ENCODE results near the gene RAP1A.
"Not testable (repeated sequence)": the region's sequence is repeated elsewhere in the genome, so short reads cannot be mapped to it uniquely, and the experiment has no call there.

Gene RAP1A

DNA sequence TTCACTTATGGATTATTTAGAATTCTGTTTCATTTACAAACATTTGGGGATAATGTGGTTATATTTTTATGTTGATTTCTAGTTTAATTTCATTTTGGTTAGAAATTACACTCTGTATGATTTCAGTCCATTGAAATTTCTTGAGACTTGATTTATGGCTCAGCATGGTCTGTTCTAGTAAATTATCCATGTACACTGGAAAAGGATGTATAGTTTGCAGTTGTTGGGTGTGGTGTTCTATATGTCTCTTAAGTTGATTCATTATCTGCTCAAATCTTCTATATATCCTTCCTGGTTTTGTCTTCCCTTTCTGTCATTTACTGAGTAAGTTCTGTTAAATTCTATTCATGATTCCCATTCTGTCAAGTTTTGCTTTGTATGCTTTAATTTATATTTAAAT lies 52.3 kb downstream of the RAP1A start:
- no peak for DNase-seq

DNA sequence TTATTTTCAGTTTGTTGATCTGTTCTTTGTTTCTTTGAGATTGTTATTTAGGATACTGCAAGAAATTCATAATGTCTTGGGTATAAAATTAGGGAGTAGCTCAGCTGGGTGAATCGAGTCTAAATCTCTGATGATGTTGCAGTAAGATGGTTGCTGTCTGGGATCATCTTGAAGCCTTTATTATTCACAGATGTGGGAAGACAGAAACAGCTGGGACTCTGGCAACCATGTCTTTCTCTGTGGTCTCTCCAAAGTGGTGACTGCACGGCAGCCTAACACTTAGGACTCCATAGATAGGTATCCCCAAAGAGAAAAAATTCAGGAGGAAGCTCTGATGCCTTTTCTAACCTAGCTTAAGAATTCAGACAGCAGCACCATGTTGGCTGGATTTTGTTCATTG lies 52.7 kb downstream of the RAP1A start:
- no peak for DNase-seq

DNA sequence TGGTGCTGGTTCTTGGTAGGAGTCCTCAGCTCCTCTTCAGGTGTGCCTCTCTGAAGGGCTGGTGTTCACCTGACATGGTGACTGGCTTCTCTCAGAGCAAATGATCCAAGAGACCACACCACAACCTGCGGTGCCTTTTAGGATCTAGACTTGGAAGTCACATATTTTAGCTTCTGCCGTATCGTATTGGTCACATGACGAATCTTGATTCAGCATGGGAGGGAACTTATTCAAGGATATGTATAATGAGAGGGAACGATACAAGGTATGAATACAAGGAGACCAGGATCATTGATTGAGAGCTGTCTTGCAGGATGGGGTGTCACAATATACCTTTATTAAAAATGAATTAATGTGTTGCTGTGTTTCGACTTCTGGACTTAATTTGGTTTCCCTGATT lies 58.0 kb downstream of the RAP1A start:
- no peak for DNase-seq

DNA sequence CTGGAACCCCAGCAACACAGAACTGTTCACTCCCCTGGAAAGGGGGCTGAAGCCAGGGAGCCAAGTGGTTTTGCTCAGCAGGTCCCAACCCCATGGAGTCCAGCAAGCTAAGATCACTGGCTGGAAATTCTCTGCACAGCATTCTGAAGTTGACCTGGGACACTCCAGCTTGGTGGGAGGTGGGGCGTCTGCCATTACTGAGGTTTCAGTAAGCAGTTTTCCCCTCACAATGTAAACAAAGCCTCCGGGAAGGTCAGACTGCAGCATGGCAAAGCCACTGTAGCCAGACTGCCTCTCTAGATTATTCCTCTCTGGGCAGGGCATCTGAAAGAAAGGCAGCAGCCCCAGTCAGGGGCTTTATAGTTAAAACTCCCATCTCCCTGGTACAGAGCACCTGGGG lies 60.0 kb downstream of the RAP1A start:
- no peak for DNase-seq

DNA sequence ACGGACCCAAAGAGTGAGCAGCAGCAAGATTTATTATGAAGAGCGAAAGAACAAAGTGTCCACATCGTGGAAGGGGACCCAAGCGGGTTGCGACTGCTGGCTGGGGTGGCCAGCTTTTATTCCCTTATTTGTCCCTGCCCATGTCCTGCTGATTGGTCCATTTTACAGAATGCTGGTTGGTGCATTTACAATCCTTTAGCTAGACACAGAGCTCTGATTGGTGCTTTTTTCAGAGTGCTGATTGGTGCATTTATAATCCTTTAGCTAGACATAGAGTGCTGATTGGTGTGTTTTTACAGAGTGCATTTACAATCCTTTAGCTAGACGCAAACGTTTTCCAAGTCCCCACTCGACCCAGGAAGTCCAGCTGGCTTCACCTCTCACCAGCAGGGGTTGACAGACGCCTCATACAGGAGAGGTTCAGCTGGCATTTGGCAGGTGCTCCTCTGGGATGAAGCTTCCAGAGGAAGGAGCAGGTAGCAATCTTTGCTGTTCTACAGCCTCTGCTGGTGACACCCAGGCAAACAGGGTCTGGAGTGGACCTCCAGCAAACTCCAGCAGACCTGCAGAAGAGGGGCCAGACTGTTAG lies 60.7 kb downstream of the RAP1A start:
- DNase-seq: not testable (repeated sequence)

DNA sequence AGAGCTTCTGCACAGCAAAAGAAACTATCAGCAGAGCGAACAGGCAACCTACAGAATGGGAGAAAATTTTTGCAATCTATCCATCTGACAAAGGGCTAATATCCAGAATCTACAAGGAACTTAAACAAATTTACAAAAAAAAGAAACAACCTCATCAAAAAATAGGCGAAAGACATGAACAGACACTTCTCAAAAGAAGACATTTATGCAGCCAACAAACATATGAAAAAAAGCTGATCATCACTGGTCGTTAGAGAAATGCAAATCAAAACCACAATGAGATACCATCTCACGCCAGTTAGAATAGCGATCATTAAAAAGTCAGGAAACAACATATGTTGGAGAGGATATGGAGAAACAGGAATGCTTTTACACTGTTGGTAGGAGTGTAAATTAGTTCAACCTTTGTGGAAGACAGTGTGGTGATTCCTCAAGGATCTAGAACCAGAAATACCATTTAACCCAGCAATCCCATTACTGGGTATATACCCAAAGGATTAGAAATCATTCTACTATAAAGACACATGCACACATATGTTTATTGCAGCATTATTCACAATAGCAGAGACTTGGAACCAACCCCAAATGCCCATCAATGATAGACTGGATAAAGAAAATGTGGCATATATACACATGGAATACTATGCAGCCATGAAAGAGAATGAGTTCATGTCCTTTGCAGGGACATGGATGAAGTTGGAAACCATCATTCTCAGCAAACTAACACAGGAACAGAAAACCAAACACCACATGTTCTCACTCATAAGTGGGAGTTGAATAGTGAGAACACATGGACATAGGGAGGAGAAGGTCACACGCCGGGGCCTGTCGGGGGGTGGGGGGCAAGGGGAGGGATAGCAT lies 65.9 kb downstream of the RAP1A start:
- DNase-seq: not testable (repeated sequence)

DNA sequence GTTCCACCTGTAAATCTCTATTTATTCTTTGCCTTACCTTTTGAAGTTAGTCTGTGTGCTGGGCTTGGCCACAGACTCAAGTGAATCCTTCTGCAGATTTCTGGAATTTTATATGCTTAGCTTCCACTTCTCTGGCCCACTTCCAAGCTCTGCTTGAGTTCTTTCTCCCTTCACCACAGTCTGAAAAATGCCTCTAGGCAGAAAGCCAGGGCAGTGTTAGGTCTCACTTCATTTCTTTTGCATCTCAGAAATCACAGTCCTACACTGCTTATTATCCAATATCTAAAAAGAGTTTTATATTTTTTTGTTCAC lies 70.7 kb downstream of the RAP1A start:
- no peak for DNase-seq

DNA sequence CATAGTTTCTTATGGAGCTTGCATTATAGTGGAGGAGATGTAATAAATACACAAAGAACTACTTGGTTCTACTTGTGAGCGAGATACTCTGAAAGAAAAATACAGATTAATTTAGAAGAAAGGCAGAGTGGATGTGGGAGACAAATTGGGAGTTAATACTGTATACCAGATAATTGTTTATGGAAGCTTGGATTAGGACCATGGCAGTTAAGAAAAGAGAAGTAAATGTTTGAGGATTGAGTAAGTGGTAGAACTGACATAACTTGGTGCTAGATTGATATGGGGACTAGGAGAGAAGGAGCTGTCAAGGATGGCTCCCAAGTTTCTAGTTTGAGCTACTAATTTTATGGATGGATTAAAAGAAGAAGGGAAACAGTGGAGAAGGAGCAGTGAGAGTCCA lies 72.3 kb downstream of the RAP1A start:
- DNase-seq: no peak

DNA sequence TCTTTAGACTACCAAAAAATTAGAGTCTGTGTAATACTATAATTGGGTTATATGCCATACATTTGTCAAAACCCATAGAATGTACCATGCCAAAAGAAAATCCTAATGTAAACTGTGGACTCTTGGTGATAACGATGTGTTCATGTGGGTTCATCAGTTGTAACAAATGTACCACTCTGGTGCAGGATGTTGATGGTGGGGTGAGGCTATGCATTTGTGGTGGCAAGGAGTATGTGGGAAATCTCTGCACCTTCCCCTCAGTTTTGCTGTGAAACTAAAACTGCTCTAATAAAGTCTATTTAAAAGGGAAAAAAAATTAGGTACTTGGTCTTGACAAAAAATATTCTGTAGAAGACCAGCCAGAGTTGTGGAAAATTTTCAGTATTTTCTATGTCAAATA lies 76.2 kb downstream of the RAP1A start:
- no peak for DNase-seq

DNA sequence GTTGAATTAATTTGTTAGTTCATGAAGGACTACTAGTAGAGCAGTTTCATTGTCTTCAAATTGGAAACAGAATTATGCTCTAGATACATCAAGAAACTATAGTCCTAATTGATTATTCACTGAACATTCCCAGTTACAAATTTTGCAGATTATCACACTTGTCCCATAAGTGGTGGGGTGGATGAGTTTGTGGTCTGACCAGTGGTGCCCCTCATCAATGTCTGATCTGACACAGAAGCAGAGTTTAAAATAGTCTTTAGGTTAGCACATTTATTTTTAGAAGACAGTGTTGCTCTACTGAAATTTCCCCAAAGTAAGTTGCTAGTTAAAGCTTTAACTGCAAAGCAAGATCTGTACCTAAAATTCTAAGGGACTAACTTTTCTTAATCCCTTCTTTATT lies 76.7 kb downstream of the RAP1A start:
- DNase-seq: no peak

DNA sequence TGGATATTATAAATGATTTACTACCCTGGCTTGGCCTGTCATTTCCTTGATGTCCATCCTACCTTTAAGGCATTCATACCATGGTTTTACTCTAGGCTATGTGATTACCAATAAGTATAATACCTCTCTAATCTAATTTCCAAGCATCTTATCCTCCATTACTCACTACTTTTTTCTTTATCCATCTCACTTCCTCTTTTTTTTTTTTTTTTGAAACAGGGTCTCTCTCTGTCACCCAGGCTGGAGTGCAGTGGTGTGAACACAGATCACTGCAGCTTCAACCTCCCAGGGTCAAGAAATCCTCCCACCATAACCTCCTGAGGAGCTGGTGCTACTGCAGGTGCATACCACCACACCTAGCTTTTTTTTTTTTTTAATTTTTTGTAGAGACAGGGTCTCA lies 79.7 kb downstream of the RAP1A start:
- no peak for DNase-seq

DNA sequence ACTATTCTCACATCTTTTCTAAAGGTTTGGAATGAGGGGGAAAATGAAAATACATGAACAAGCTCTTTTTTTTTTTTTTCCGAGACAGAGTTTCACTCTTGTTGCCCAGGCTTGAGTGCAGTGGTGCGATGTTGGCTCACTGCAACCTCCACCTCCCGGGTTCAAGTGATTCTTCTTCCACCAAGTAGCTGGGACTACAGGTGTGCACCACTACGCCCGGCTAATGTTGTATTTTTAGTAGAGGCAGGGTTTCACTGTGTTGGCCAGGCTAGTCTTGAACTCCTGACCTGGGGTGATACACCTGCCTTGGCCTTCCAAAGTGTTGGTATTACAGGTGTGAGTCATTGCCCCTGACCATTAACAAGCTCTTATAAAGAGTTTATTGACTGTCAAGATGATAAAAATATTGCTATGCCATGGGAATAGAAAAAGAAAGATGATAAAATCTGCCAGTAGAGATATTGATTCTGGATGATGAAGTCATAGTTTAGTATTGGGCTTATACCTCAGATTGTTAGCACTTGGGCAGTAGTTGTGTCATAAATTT lies 83.0 kb downstream of the RAP1A start:
- no peak for DNase-seq

DNA sequence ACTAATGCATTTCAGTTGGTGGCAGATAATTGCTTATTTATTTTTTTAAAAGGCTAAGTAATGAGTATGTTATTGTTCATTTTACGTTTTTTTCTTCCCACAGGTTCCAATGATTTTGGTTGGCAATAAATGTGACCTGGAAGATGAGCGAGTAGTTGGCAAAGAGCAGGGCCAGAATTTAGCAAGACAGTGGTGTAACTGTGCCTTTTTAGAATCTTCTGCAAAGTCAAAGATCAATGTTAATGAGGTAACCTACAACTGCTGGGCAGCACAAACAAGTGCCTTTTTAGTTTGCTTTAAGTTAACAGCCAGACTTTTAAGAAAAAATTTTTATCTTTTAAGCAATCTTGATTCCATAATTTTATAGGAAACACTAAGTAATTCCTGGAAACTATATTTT lies 84.7 kb downstream of the RAP1A start:
- DNase-seq: no peak

DNA sequence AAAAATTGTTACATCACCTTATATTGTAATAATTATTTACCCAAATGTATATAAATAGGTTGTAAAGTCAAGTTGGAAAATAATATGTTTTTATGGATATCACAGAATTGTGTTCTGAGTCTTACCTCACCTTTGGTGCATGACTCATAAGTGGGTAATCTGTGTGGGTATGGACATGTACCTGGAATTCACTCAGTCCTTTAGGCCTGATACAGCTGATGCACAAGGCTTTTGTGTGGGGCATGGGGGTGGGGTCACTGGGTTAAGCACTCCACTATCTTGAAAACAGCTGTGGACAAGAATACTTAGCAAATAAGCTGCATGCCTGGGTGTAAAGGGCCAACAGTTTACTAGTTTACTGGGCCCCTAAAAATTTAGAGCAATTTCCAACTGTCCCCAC lies 85.2 kb downstream of the RAP1A start:
- no peak for DNase-seq

DNA sequence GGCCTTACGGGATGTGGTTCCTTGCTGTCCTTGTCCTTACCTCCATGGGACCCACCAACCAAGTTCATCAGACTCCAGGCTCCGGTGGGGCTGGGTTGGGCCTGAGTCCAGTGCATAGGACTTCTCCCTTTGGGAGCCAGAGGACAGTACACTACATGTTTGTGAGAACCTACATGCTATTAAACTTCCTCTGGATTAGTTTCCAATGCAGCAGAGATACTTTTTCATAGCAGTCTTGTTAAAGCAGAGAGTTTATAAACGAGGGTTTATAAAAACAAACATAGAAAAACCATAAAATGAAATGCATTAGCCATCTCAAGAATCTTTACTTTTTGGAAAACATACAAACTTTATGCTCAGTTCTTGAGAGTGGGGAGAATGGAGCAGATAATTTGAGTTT lies 86.3 kb downstream of the RAP1A start:
- DNase-seq: no peak

DNA sequence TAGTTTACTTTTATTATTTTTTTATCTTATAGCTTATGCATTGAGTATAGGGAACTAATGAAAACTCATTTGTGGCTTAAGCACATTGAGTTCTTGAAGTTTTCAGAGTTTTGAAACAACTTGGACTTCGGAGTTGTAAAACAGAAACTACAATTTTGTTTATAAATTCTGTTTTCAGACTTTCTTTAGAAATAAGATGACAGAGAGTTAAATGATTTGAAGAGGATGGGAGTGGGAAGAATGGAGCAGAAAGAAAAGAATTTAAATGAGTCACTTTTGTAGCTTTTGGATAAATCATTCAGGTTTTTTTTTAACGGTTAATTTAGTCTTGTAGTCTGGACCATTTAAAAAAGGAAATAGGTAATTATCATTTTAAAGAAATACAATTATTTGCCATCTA lies 87.3 kb downstream of the RAP1A start:
- DNase-seq: no peak

DNA sequence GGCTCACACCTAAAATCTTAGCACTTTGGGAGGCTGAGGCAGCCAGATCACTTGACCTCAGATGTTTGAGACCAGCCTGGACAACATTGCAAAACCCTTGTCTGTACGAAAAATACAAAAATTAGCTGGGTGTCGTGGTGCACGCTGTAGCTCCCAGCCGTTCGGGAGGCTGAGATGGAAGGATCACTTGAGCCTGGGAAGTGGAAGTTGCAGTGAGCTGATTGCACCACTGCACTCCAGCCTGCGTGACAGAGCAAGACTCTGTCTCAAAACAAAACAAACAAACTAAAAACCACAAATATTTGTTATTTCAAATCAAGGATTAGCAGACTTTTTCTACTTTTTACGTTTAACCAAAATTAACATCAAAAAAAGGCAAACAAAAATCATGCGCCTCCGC lies 88.3 kb downstream of the RAP1A start:
- DNase-seq: no peak

DNA sequence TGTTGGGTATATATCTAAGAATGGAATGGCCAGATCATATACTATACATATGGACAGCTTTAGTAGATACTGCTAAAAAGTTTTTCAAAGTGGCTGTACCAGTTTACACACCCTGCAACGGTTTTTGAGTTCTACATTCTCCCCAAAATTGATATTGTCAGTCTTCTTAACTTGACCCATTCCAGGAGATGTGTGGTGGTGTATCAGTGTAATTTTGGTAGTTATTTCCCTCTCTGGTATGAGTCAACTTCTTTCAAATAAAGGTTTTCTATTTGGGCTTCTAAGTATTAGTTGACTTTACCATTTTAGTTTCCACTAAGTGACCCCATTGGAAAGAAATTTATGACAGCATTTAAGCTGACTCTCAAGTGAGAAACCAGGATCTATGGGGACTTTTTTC lies 90.4 kb downstream of the RAP1A start:
- no peak for DNase-seq

DNA sequence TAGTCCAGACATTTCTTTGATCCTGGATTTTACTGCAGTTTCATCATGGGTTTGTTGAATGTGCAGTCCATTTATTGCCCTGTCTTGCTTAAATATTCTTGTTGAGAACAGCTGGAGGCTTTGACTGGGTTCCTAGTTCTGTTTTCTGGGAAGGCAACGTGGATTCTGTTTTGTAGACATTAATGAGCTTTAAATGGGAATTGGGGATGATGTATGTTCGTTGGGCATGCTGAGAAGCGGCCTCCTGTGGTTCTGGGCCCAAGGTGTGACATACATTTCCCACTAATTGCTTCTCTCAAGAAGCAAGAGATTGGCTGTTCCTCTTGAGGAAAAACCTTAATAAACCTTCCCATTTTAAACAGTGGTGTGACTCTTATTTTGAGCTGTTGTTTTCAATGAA lies 96.7 kb downstream of the RAP1A start:
- DNase-seq: no peak

DNA sequence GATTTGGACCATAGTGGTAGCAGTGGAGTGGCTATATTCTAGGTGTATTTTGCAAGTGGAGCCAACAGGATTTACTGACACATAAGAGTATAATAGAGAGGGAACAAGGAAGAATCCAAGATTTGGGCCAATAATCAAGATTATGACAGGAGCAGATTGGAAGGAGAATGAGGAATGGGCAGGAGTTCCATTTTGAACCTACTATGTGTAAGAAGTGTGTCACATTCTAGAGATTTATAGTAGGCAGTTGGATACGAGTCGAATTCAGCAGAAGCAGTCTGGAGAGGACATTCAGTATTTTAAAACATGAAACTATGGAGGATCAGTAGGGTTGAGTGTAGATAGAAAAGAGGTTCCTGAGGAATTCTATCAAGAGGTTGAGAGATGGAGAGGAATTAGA lies 97.9 kb downstream of the RAP1A start:
- no peak for DNase-seq

DNA sequence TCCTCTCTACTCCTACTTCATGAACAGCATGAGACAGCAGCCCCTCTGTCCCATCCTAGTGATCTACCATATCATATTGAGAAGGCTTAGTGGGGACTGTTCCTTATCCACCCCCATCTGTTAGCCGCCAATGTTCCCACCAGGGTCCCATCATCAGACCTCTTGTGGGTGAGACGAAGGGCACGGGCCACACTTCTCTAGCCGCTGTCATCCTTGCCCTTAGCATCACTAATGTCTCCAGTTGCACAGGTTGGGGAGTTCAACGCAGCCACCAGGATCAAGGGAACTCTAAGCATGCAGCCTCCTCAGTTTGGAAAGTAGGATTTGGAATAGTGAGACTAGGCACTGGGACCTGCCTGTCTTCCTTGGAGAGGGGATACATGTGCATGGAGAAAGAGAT lies 99.5 kb downstream of the RAP1A start:
- no peak for DNase-seq

DNA sequence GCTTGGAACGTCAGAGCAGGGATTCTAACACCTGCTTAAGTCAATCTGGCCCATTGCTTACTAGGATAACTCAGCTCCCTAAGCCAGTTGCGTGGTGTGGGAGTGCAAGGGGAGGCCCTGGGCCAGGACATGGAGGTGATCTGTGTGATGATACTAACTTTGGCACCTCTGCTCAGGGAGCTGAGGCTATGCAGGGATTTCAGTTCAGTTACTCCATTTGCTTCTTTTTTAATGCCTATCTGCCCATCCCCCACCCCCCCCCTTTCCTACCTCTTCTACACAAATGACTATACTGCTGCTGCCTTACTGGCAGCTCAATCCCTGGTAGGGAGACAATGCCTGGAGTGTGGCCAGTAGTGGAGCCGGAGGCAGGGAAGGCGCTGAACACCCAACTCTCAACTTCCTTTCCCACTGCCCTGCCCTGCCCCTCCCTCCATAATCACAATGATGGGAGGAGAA lies 100.1 kb downstream of the RAP1A start:
- no peak for DNase-seq

DNA sequence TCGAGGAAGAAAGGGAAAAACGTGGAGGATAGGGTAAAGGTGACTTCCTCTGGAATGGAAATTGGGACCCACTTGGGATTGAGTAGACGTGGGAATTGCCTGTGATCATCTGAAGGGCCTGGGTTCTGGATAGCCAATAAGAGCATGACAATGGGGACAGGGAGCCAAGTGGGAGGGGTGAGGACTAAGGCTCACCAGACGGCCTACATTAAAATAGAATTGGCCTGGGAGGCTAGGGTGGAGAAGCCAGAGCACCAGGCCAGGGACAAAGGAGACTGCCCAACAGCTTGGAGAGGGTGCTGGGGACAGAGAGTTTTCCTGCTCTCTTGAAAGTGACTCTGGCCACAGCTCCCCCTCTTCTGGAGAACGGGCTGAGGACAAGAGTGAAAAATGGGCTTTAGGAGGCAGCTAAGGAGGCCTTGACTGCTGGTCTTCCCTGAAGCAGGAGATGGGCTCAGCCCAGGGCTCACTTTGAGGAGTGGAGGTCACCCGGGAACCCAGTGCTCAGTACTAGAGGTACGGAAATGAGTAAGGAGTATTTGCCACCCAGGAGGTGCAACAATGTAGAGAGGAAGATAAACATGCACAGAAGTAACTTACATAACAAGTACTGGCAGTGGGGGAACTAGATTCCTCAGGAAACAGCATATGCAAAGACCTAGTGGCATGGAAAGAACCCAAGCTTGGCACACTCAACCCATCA lies 100.8 kb downstream of the RAP1A start:
- DNase-seq: no peak
